GM12892 (cell line): ENCODE measurements around the gene TPM1.

Experiments
- POLR2A ChIP-seq: IDR thresholded peaks from 2 replicates; pipeline ENCODE4 v1.6.1; 2011; ENCODE audit warnings: low read depth, low read length, control low read depth
- POLR2AphosphoS5 ChIP-seq: IDR thresholded peaks from 2 replicates; pipeline ENCODE4 v1.6.1; 2011; ENCODE audit warnings: low read depth, low read length, control low read depth

DNA sequence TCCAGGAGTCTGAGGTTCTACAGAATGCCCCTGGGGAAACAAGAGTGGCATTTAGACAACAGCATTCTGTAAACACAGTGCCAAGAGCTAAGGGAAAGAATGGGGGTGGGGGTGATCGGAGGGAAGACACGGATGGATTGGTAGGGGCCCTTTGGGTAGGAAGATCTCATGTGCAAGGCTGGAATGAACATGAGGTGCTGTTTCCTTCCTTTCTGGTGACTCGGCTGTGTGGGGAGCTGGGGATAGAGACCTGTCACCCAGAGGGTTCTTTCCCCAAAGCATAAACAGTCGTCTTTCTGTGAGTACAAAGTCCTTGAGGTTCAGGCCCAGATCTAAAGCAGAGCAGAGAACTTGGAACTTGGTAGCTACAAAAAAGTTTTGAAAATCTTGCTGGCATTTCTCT, 11.7 kb downstream of the TPM1 start:
- TF ChIP-seq POLR2A (no peak), POLR2AphosphoS5 (no peak)
